Measurements from ENCODE around the gene OPN4. TPM values are rescaled to one million over a fixed set of nuclear protein-coding genes. Genes with fewer than 3 reads are reported as not detected.

Gene OPN4
- total RNA-seq, 1 donor from 2014 or later, result not detected

Other genes starting within 250 kb of the OPN4 start
- gene WAPL, start 132.8 kb upstream of the OPN4 start, total RNA-seq, result 49.6 and 53.4 TPM in 2 replicates
- 0.05 TPM in 1 of 2 replicates, not detected in the other for gene LDB3, start 14.0 kb downstream of the OPN4 start, total RNA-seq
- gene BMPR1A, start 102.1 kb downstream of the OPN4 start, total RNA-seq, result 9.6 and 10.0 TPM in 2 replicates

Measured in T-helper 2 cell treated with Interferon-gamma antibody and Interleukin-4, amounts not matched to agents 100 ng/mL and 5 ng/mL, for 36 hours (primary cell).